H9 (cell line): Measurements from ENCODE around the gene IFIH1. TPM values are rescaled to one million over a fixed set of nuclear protein-coding genes. Genes with fewer than 3 reads are reported as not detected.

Experiments
- DNase-seq: peaks from one replicate; pipeline ENCODE4 v3.0.0-alpha.2; 2017
- H2AFZ ChIP-seq: one replicate; pipeline ENCODE4 v1.6.1; 2013; ENCODE audit warnings: mild to moderate bottlenecking, low read length, control low read depth, moderate library complexity
- H2AK5ac ChIP-seq: 2 replicates; pipeline ENCODE4 v1.6.1; 2013; ENCODE audit warnings: low read length, control low read depth, mixed read lengths; ENCODE audit not compliant: insufficient read length
- H2BK120ac ChIP-seq: one replicate; pipeline ENCODE4 v1.6.1; 2013; ENCODE audit warnings: low read depth, mild to moderate bottlenecking, low read length, control low read depth, inconsistent platforms; ENCODE audit not compliant: poor library complexity, severe bottlenecking
- H2BK12ac ChIP-seq: 2 replicates; pipeline ENCODE4 v1.6.1; 2013; ENCODE audit warnings: low read length, control low read depth, mixed read lengths, low read depth; ENCODE audit not compliant: insufficient read length
- H2BK15ac ChIP-seq: 2 replicates; pipeline ENCODE4 v1.6.1; 2013; ENCODE audit warnings: low read depth, low read length, control low read depth
- H2BK20ac ChIP-seq: one replicate; pipeline ENCODE4 v1.6.1; 2013; ENCODE audit warnings: low read depth, mild to moderate bottlenecking, low read length, control low read depth, inconsistent platforms; ENCODE audit not compliant: poor library complexity, severe bottlenecking
- H2BK5ac ChIP-seq: 2 replicates; pipeline ENCODE4 v1.6.1; 2013; ENCODE audit warnings: low read length, control low read depth, mixed read lengths; ENCODE audit not compliant: insufficient read length
- H3K14ac ChIP-seq: 2 replicates; pipeline ENCODE4 v1.6.1; 2013; ENCODE audit warnings: low read length, control low read depth; ENCODE audit not compliant: insufficient read depth
- H3K18ac ChIP-seq: 2 replicates; pipeline ENCODE4 v1.6.1; 2013; ENCODE audit warnings: low read depth, mild to moderate bottlenecking, mixed read lengths, low read length, control low read depth; ENCODE audit not compliant: insufficient read length
- H3K23ac ChIP-seq: 2 replicates; pipeline ENCODE4 v1.6.1; 2013; ENCODE audit warnings: low read length, control low read depth, mixed read lengths, low read depth; ENCODE audit not compliant: insufficient read length
- H3K23me2 ChIP-seq: 2 replicates; pipeline ENCODE4 v1.6.1; 2013; ENCODE audit warnings: low read depth, mild to moderate bottlenecking, mixed read lengths, low read length, control low read depth; ENCODE audit not compliant: insufficient read length, poor library complexity, severe bottlenecking
- H3K27ac ChIP-seq: 2 replicates; pipeline ENCODE4 v1.5.1; 2013; ENCODE audit warnings: low read length, control low read depth, mixed read lengths, low read depth; ENCODE audit not compliant: insufficient read length
- H3K27me3 ChIP-seq: 2 replicates; pipeline ENCODE4 v1.6.1; 2013; ENCODE audit warnings: low read length, control low read depth, inconsistent platforms; ENCODE audit not compliant: insufficient read depth
- H3K4ac ChIP-seq: 2 replicates; pipeline ENCODE4 v1.6.1; 2013; ENCODE audit warnings: low read depth, mild to moderate bottlenecking, control low read depth, inconsistent platforms, low read length, moderate library complexity
- H3K4me1 ChIP-seq: 2 replicates; pipeline ENCODE4 v1.6.1; 2013; ENCODE audit warnings: low read length, control low read depth, inconsistent platforms; ENCODE audit not compliant: insufficient read depth
- H3K4me2 ChIP-seq: 2 replicates; pipeline ENCODE4 v1.6.1; 2013; ENCODE audit warnings: low read length, control low read depth, mixed read lengths; ENCODE audit not compliant: insufficient read length, insufficient read depth
- H3K56ac ChIP-seq: 2 replicates; pipeline ENCODE4 v1.6.1; 2013; ENCODE audit warnings: low read depth, mild to moderate bottlenecking, mixed read lengths, low read length, control low read depth; ENCODE audit not compliant: insufficient read length
- H3K79me1 ChIP-seq: 2 replicates; pipeline ENCODE4 v1.6.1; 2013; ENCODE audit warnings: low read depth, mild to moderate bottlenecking, moderate library complexity, low read length, control low read depth, inconsistent platforms; ENCODE audit not compliant: insufficient read depth, poor library complexity, severe bottlenecking
- H3K79me2 ChIP-seq: 2 replicates; pipeline ENCODE4 v1.6.1; 2013; ENCODE audit warnings: low read length, control low read depth, inconsistent platforms; ENCODE audit not compliant: insufficient read depth
- H3K9ac ChIP-seq: 2 replicates; pipeline ENCODE4 v1.6.1; 2013; ENCODE audit warnings: low read length, control low read depth, mixed read lengths; ENCODE audit not compliant: insufficient read length; ENCODE audit errors: extremely low read depth
- H3K9me3 ChIP-seq: one replicate; pipeline ENCODE4 v1.6.1; 2013; ENCODE audit warnings: low read depth, low read length, inconsistent platforms; ENCODE audit not compliant: control insufficient read depth
- H3T11ph ChIP-seq: one replicate; pipeline ENCODE4 v1.6.1; 2013; ENCODE audit warnings: mild to moderate bottlenecking, low read length, control low read depth, inconsistent platforms
- H4K20me1 ChIP-seq: one replicate; pipeline ENCODE4 v1.6.1; 2013; ENCODE audit not compliant: control insufficient read depth, insufficient read length, insufficient read depth
- H4K5ac ChIP-seq: 2 replicates; pipeline ENCODE4 v1.6.1; 2013; ENCODE audit warnings: low read depth, mild to moderate bottlenecking, mixed read lengths, low read length, control low read depth; ENCODE audit not compliant: insufficient read length
- H4K8ac ChIP-seq: replicated peaks from 2 replicates; pipeline ENCODE4 v1.6.1; 2013; ENCODE audit warnings: low read length, control low read depth, mixed read lengths, low read depth; ENCODE audit not compliant: insufficient read length
- H4K91ac ChIP-seq: 2 replicates; pipeline ENCODE4 v1.6.1; 2013; ENCODE audit warnings: low read depth, mild to moderate bottlenecking, moderate library complexity, mixed read lengths, low read length, control low read depth; ENCODE audit not compliant: insufficient read length
- H3K27ac Mint-ChIP-seq, 3 experiments: 2 replicates in 2 of 3; 3 replicates in 1 of 3; pipeline ENCODE4 v1.8.0; 2020 to 2021; ENCODE audit warnings: mixed read lengths in 3 of 3, mild to moderate bottlenecking in 1 of 3, moderate library complexity in 1 of 3
- H3K27me3 Mint-ChIP-seq: 2 replicates; pipeline ENCODE4 v1.8.0; 2021; ENCODE audit warnings: low read depth, mild to moderate bottlenecking, moderate library complexity, mixed read lengths
- H3K36me3 Mint-ChIP-seq, 3 experiments: 2 replicates in 2 of 3; 3 replicates in 1 of 3; pipeline ENCODE4 v1.8.0; 2020 to 2021; ENCODE audit warnings: low read depth in 3 of 3, mixed read lengths in 3 of 3; ENCODE audit not compliant: insufficient read depth in 1 of 3
- H3K4me1 Mint-ChIP-seq, 2 experiments: 2 replicates each; pipeline ENCODE4 v1.8.0; 2020; ENCODE audit warnings: mixed read lengths in 2 of 2
- H3K4me3 Mint-ChIP-seq, 2 experiments: 2 replicates in 1 of 2; 3 replicates in 1 of 2; pipeline ENCODE4 v1.8.0; 2020 to 2021; ENCODE audit warnings: mild to moderate bottlenecking in 2 of 2, mixed read lengths in 2 of 2, moderate library complexity in 1 of 2
- H3K9me3 Mint-ChIP-seq, 2 experiments: 2 replicates in 1 of 2; 3 replicates in 1 of 2; pipeline ENCODE4 v1.8.0; 2020; ENCODE audit warnings: mild to moderate bottlenecking in 2 of 2, mixed read lengths in 2 of 2, moderate library complexity in 1 of 2
- CTCF ChIP-seq: fragments of 200-600 bp; sonication (generic); conservative IDR thresholded peaks from 3 replicates; pipeline ENCODE4 v1.8.0; 2021; ENCODE audit warnings: antibody characterized with exemption, mild to moderate bottlenecking
- WGBS: extraction: QIAGEN DNeasy Blood & Tissue Kit; methylation state at CpG from one replicate; pipeline ENCODE4 v1.1.7; 2013; ENCODE audit warnings: missing lambda C conversion rate, low lambda C conversion rate, mixed read lengths; ENCODE audit not compliant: insufficient read length; ENCODE audit errors: extremely low coverage; 5-methylcytosine and 5-hydroxymethylcytosine counted together
- total RNA-seq: library from RNA; stranded (reverse); gene quantifications from 2 replicates; pipeline ENCODE4 v1.2.1, GENCODE V29; 2021

The IFIH1 gene
- total RNA-seq, 1 experiment from 2014 or later, result 0.81 TPM

GRCh38 chr2:162337868-162338267 lies 19.4 kb upstream of the IFIH1 start:
- Histone ChIP-seq H2AK5ac (no peak overlapping the region), H3K23me2 (no peaks in the 10 kb centered on the region), H2BK15ac (no peak overlapping the region), H3K9ac (no peak overlapping the region), H3K56ac (no peak overlapping the region), H3T11ph (no peak overlapping the region), H3K27me3 (no peaks in the 10 kb centered on the region), H3K14ac (no peak overlapping the region), H4K8ac (no peak overlapping the region), H4K5ac (no peak overlapping the region), H3K4me2 (no peak overlapping the region), H3K27ac (no peak overlapping the region), H3K4ac (no peak overlapping the region), H3K23ac (no peak overlapping the region), H2BK120ac (no peak overlapping the region), H4K91ac (no peak overlapping the region), H3K79me2 (no peaks in the 10 kb centered on the region), H2AFZ (no peak overlapping the region), H2BK5ac (no peak overlapping the region), H2BK12ac (no peak overlapping the region), H2BK20ac (no peak overlapping the region), H3K18ac (no peak overlapping the region), H4K20me1 (no peaks in the 10 kb centered on the region), H3K4me1 (no peaks in the 10 kb centered on the region), H3K9me3 (no peaks in the 10 kb centered on the region), H3K79me1 (no peaks in the 10 kb centered on the region)
- TF ChIP-seq CTCF, result no peak
- H3K9me3 Mint-ChIP-seq, result no peaks in the 10 kb centered on the region
- DNase-seq, result no peak
- no CpG with 5 or more reads among the region's 2 CpGs for WGBS
- H3K36me3 Mint-ChIP-seq, result no peaks in the 10 kb centered on the region
- no peaks in the 10 kb centered on the region for H3K4me1 Mint-ChIP-seq
- peaks cover 16% of the 10 kb centered on the region for H3K27me3 Mint-ChIP-seq
- no peak overlapping the region for H3K27ac Mint-ChIP-seq
- no peak overlapping the region for H3K4me3 Mint-ChIP-seq
